ENCODE measurements around the gene FEN1.

- peak; percentile 42 for TF ChIP-seq CTCF (IDR thresholded peaks at IDR 0.05; ENCODE audit: poor library complexity)
- TF ChIP-seq EZH2 (IDR thresholded peaks at IDR 0.05; ENCODE audit: borderline replicate concordance) = no peak
- no peak for TF ChIP-seq EZH2phosphoT487 (IDR thresholded peaks at IDR 0.05; ENCODE audit: low read depth, severe bottlenecking, unreplicated experiment)
Observed at GRCh38 chr11:61769169-61769920, 23.4 kb upstream of the FEN1 start.
